ENCODE data around the gene SASH1.
A peak's percentile ranks its signal among the peaks of the same experiment; 100 is the strongest.

Gene SASH1

DNA sequence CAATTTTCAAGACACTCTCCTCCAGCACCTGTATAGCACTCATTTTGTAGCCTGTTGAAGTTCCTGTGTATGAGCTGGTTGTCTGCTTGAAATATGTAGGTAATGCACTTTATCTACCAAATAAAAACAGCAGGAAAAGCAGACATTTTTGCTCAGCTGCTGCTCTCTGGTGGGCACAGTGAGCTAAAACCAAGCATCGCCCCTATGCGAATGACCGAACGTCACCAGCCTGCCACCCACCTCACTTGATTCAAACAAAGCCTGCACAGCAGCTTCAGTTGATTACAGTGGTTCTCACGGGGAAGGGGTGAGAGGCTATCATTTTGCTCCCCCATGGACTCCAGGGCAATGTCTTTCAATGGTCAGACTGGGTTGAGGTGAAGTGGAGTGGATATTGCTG is 185.7 kb downstream of the SASH1 start:
- DNase-seq, result no peak

DNA sequence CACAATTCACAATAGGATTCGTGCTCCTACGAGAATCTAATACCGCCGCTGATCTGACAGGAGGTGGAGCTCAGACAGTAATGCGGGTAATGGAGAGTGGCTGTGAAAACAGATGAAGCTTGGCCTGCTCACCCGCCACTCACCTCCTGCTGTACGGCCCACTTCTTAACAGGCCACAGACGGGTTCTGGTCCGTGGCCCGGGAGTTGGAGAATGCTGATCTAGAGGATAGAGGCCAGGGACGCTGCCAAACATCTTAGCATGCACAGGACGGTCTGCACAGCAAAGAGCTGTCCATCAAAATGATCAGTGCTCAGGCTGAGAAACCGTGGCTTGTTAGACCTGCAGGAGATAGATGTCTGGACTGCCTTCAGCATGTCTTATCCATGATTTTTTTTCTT is 186.4 kb downstream of the SASH1 start:
- DNase-seq, result no peak

DNA sequence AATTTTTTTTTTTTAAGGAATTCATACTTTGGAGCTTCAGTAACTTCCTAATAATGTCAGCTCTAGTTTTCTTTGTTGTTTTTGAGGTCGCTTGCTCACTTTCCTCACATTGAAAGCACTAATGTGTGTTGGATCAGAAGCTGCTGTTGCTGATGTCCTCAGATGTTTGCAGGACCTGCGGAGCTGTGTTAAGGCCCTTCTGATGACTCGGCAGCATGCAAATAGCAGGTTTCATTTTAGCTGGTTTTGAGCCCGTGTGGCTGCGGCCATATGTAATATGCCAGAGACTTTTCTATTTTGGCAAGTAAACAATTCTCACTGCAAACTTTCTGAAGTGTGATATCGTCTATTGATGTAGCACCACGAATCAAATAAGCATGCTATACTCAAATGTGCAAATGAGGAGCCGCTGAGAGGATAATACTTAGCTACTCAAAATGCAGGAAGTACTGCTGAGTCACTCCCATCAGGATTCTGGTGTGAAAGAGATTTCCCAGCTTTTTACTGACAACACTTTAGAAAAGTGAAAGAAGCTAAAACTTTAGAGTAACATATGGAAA is 187.8 kb downstream of the SASH1 start:
- DNase-seq, result no peak

DNA sequence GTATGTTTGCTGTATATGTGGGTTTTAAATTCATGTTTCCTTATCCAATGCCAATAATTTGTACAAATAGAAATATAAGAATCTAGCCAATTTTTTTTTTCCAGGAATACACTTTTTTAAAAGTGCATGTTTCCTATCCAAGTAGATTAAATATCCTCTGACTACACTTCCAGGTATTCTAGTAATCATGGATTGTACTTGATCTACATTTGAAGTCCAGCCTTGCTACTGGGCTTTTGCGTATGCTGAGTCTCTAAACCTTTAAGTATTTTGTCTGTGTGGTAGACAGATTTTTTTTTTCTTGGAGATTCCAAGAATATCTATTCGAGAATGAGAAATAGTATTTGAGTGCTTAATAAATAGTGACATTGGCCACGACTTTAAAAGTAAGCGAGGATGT is 188.3 kb downstream of the SASH1 start:
- DNase-seq, result no peak

DNA sequence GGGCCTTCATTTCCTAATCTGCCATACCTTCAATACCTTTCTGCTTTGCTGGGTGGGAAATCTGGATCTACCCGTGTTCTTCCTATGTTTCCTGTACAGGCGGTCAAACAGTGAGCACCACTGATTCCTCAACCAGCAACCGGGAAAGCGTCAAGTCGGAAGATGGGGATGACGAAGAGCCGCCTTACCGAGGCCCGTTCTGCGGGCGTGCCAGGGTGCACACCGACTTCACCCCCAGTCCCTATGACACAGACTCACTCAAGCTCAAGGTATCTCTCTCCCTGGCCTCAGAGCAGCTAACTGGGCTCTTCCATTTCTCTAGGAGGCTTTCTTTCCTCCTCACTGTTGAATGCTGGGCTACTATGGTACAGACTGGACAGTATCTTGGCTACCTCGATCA is 190.1 kb downstream of the SASH1 start:
- no peak for DNase-seq

DNA sequence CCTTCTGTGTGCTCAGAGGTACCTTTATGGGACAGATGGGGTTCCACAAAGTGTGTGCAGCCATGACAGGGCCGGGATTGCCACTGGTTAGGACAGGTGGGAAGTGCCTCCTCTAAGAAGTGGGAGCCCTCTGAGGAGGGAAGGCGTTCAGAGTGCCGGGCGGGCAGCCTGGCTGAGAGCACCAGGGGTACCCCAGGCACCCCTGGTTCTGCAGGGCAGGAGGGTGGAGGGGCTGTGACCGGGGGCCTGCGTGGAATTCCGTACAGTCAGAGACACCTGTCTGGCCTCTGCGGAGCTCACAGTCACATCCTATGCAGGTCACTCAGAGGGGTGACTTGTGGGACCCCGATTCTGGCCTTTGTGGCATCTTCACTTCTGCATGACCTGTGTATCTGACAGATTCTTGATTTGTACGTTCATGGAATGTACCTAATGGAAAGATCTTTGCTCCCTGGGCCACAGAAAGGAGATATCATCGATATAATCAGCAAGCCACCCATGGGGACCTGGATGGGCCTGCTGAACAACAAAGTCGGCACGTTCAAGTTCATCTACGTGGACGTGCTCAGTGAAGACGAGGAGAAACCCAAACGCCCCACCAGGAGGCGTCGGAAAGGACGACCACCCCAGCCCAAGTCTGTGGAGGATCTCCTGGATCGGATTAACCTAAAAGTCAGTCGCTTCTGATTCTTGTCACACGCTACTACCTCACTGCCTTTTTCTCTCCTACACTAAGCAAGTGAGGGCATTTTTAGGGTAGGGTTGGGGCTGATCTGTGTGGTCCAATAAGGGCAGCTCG is 190.9 kb downstream of the SASH1 start:
- no peak for DNase-seq

DNA sequence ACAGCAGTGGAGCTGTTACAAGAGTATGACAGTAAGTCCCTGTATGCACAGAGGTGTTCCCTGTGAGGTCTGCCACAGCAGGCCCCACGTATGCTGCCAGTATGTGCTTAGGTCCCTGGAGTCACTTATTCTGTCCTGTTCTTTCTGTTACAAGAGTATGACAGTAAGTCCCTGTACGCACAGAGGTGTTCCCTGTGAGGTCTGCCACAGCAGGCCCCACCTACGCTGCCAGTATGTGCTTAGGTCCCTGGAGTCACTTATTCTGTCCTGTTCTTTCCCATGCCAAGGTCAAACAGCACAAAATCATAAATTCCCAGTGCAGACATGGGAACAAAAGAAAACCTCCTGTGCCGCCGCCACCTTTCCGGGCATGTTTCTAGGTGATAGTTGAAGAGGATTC is 192.2 kb downstream of the SASH1 start:
- no peak for DNase-seq

DNA sequence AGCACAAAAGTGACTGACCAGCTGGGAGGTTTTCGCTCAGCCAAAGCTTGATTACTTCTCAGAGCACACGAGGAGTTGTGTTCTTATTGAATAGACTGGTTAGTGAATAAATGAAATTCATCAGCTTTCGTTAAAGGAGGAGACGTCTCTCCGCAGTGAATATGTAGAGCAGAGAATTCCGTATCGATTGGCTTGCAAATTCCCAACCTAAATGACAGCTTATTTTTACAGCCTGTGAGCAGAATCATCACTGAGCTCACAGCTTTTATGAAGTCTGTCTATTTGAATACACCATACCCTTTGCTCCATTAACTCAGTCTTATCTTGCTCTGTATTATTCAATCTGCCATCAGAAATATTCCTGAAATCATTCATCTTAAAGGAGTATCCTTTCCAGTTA is 192.7 kb downstream of the SASH1 start:
- no peak for DNase-seq

DNA sequence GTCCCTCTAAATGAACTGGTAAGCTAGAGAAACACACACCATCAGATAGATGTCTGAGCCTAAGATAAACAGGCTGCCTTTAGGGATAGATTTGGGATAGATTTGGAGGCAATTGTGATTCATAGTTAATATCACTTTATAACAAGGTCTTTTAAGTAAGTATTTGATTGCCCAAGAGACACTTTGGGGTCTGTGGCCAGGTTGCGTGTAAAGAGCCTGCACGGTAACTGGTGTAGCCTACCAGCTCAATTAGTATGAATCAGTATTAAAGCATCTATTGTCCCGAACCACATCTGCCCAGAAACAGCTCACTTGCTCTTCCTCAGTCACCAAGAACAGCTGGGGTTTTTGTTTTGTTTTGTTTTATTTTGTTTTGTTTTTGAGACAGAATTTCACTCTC is 193.3 kb downstream of the SASH1 start:
- DNase-seq, result no peak

DNA sequence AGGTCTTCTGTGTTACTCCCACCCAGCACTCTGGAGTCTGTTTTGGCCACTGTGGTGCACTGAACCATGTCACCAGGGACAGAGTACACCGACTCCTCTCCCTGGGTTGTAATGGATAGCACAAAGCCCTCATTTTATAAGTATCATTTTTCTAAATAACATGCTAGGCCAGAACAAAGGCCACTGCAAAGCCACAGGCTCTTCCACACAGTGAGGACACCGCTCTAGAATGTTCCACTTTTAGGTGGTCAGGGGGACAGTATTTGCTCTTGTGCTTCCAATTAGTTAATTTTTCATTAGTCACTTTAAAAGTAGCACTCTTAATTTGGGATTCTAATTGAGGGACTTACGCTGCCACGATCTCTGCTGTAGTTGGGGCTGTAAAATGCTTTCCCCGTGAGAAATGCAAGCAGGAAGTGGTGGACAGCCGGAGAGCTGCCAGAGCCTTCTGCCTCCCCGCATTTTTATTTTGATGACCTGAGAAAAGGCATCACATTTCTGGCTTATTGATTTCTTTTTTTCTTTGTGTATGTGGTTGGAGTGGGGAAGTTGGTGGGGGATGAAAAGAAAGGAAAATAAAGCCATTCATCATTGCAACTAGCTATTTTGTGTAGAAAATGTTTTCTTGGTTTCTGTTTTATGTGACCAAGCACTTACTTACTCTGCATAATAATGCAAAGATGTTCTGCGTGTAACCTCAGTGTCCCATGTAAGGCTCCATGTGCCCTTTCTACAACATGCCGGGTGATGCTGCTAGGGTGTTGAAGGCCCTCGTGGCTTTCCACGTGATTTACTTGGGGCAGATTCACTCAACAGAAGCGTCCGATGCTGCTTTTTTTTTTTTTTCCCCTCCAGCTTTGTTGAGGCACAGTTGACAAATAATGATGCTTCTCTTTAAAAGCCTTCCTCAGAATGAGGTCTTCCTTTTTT is 195.9 kb downstream of the SASH1 start:
- DNase-seq, result no peak

DNA sequence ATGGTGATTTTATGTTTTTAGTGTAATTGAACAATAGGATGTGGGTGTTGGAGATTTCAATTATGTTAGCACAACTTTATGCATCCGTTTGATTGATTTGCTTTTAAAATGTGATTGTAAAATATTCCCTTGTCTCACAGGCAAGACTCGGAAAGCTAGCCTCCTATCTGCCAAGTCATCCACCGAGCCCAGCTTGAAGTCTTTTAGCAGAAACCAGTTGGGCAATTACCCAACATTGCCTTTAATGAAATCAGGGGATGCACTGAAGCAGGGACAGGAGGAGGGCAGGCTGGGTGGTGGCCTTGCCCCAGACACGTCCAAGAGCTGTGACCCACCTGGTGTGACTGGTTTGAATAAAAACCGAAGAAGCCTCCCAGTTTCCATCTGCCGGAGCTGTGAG is 200.9 kb downstream of the SASH1 start:
- no peak for DNase-seq

DNA sequence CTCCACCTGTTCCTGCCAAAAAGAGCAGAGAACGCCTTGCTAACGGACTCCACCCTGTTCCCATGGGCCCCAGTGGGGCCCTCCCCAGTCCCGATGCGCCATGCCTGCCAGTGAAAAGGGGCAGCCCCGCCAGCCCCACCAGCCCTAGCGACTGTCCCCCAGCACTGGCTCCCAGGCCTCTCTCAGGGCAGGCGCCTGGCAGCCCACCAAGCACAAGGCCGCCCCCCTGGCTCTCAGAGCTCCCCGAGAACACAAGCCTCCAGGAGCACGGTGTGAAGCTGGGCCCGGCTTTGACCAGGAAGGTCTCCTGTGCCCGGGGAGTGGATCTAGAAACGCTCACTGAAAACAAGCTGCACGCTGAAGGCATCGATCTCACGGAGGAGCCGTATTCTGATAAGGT is 201.8 kb downstream of the SASH1 start:
- DNase-seq, result no peak

DNA sequence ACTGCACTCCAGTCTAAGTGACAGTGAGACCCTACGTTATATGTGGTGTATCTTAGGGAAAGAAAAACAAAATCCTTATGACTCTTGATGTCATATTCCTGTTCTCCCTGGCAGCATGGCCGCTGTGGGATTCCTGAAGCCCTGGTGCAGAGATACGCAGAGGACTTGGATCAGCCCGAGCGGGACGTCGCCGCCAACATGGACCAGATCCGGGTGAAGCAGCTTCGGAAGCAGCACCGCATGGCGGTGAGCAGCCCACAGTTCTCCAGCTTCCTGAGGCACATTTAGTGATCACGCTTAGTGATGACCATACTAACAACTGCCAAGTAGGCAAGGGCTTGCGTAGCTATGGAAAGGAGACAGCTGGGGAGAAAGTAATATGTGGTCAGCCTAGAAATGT is 203.3 kb downstream of the SASH1 start:
- DNase-seq, result no peak

DNA sequence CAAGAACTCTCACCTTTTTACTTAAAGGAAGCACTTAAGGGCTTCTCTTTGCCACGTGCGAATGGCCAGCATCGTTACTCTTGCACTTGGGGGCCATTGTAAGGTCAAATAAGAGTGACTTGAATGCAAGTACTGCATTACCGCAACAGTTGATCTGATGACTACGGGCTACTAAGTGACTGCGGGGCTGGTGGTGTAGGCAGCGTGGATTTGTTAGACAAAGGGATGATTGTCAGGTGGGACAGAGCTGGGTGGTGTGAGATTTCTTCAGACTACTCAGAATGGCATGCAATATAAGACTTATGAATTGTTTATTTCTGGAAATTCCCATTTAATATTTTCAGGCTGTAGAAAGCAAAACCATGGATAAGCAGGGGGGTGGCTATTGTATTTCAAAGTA is 204.5 kb downstream of the SASH1 start:
- no peak for DNase-seq

DNA sequence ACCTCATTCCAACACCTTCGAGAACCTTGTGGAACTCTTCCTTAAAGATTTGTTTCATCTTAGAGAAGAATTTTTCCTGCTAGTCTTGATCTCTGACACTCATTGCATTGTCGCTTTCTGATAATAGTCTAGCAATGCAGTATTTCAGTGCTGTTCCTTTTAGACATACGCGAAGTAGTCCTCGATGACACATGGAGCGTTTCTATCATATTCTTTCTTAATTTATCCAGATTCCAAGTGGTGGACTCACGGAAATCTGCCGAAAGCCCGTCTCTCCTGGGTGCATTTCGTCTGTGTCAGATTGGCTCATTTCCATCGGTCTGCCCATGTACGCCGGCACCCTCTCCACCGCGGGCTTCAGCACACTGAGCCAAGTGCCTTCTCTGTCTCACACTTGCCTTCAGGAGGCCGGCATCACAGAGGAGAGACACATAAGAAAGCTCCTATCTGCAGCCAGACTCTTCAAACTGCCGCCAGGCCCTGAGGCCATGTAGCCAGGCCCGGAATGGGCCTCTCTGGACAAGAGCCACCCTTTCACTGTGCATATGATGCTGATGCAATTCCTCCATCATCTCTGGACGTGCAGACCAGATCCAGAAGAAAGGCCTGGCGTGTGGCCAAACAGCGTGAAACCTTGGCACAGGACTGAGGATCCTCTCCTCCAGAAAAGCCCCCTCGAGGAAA is 205.6 kb downstream of the SASH1 start:
- DNase-seq, result no peak

DNA sequence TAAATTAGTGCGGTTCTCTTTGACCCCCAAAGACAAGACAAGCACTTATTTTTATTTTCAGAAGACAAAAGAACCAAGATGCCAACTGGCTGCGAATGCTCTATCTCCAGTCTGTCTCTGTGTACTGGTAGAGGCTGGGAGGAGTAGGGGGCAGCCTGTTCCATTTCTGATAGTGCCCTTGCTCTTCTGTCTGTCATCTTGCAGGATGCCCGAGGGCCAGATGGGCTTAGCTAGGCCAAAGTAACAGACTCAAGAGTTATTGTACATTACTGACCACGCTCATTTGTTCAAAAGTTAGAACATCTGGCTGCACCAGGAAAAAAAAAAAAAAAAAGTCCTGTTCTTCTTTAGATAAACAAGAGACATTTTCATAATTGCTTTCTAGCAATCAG is 206.1 kb downstream of the SASH1 start:
- DNase-seq, result no peak

DNA sequence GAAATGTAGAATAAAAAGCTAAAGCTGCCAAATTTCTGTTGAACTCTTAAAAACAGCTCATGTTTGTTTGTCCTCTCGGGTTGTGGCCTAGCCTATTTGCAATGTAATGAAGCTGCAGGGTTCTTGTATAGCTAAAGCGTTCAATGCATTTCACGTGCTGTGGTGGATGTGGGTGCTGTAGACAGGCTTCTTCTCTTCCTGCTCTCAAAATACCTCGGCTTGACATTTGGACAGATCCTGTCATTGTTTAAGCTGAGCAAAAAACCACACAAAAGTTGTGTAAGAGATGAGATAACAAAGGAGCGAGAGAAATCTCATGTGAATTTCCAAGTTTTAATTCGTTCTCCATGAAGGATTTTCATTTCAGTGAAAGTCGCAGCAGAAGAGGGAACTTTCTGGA is 207.9 kb downstream of the SASH1 start:
- no peak for DNase-seq

DNA sequence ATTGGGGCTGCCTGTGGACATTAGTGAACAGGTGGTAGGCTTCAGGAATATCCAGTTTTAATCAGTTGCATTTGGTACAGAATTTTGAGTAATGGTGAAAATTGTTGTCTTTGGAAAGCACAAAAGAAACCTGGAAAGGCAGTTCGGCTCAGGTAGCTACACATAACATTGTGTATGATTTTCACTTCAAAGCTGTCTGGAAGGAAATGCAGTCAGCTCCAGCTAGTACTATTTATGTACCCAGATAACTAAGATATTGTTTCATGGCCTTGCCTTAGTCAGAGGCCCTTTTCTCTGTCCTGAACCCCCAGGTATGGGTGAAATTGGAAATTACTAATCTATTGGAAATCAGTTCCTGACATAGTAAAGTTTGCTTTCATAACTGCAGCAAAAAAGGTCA is 208.6 kb downstream of the SASH1 start:
- no peak for DNase-seq

DNA sequence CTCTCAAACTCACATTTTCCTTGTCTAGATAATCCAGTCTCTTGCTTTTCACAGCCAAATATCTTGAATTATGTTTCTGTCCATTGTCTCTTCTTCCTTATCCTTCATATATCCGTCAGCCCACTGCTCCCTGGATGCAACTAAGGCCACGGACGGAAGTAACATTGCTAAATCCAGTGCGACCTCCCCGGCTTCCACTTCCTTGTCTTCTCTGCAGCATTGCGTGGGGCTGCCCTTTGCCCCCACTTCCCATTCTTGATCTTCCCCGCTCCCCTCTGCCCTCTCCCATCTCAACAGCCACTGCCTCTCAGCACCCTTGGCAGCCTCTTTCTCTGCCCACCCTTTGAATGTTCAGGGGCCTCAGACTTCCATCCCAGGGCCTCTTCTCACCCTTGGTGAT is 213.8 kb downstream of the SASH1 start:
- no peak for DNase-seq

DNA sequence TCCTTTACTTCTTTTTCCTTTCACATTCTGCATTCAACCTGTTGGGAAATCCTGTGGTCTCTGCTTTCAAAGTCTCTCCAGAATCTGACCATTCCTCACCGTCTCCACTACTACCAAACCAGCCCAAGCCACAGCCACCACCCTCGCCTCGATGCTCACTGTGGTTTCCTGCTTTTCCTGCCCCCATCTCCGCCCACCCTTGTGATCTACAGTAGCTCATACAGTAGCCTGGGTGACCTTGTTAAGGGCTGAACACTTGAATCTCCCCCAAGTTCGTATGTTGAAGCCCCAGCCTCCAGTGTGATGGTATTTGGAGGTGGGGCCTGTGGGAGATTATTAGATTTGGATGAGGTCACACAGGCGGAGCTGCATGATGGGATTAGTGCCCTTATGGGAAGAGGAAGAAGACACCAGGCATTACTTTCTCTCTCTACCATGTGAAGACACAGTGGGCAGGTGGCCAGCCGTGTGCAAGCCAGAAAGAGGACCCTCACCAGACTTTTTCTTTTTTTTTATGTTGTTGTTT is 215.2 kb downstream of the SASH1 start:
- DNase-seq, result peak; percentile 28

DNA sequence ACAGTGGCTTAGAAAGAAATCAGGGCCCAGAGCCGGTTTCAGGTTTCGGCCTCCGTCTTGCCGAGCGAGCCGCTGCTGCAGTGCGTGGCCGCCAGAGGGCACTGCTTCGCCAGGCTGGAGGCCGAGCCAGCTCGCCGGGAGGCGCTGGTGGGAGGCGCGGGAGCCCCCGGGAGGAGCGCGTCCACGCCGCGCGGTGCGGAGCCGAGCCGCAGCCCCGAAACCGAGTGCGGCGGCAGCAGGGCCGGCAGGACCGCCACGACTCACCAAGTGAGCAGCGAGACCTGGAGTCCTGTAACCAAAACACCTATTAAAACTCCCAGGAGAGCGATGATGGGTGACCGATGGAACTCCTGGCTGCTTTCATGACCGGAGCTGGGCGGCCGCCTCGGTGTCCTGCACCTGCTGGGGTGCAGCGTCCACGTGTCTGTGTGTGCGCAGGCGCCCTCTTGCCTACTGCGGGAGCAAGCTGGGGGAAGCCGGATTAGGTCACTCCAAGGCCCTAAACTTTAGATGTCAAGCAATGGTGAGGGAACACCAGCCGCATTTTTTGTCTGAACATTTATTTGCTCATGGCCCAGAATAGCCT is 217.3 kb downstream of the SASH1 start:
- peak; percentile 75 for DNase-seq

DNA sequence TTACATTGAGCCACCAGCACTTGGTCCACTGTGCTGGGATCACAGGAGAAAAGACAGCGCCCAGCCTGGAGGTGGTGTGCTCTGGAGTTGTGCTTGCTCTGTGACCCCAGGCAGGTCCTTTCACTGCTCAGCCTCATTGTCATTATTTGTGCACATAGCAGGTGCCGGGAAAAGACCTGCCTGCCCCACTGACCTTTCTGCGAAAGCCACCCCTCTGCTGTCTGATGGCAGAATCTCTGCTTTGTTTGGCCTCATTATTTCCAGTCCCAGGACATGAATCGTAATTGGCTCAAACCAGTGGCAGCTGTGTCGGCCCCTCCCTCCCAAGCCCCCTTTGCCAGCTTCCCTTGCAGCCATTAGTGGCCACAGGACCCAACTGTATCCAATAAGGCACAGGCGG is 219.0 kb downstream of the SASH1 start:
- DNase-seq, result no peak

DNA sequence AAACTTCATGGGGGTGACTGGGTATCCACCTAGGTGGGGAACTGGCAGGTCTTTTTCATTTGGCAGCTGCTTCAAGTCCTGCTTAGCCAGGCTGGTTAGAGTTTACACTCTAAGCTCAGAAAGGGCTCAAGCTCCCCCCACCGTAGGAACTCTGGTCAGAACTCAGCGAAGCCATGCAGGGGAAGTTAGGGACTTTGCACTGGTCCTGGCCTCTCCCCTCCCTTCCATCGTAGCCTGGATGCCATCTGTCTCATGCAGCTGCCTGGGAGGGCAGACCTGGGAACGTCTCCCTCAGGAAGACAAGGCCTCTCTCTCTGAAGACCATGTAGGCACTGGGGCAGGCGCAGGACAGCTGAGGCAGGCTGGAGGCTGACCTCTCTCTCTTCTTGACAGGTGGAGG is 220.4 kb downstream of the SASH1 start:
- no peak for DNase-seq

Data from activated naive CD4-positive, alpha-beta T cell treated with Interleukin-2 at 50 U/mL for 16 hours (primary cell).